Activated T-cell treated with anti-CD3 and anti-CD28 coated beads for 1 hour (primary cell): ENCODE results near the gene ERN2.
"Not testable (repeated sequence)": the region's sequence is repeated elsewhere in the genome, so short reads cannot be mapped to it uniquely, and the experiment has no call there.

Source experiments
- DNase-seq: peaks from one replicate; pipeline ENCODE4 v3.0.0-alpha.2; 2020; ENCODE audit warnings: low read depth

Gene ERN2

DNA sequence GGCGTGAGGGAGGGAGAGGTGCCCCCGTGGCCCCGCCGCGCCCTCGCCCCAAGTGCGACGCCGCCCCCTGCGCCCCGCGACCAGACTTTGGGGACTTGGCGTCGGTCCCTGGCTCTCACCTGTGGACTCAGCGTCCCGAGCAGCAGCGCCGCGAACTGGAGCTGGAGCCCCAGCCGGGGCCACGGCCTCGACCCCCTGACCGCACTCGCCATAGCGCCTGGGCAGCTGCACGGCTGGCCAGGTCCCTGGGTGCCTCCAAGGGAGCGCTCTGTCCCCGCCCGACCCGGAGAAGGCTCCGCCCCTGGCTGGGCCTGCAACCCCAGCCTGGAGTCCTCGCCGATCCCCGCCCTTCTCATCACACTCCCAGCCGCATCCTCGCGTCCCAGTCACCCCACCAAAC is at the start of gene ERN2:
Gene ERN2 (minus strand): TSS at position 247 of the 400 bp plus-strand sequence. CDS start 35 bp downstream, at position 212.
- DNase-seq: no peak

DNA sequence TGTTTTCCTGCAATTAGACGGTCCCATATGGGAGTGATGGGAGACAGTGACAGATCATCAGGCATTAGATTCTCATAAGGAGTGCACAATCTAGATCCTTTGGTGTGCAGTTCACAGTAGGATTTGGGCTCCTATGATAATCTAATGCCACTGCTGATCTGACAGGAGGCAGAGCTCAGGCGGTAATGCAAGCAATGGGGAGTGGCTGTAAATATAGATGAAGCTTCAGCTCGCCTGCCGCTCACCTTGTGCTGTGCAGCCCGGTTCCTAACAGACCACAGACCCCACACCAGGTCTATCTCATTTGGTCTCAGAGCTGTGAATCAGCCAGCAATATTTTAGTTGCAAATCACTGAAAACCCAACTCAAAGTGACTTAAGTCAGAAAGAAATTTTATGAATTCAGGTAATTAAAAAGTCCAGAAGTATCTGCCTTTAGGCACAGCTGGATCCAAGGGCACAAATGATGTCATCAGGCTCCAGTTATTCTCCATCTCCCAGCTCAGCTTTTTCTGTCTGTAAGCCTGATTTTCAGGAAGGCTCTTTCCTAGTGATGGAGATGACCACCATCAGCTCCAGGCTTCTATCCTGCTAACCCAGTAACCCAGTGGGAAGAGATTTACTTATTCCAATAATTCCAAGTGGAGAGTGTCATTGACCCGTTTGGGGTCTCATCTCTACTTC is 45.1 kb upstream of the ERN2 start:
- no peak for DNase-seq

DNA sequence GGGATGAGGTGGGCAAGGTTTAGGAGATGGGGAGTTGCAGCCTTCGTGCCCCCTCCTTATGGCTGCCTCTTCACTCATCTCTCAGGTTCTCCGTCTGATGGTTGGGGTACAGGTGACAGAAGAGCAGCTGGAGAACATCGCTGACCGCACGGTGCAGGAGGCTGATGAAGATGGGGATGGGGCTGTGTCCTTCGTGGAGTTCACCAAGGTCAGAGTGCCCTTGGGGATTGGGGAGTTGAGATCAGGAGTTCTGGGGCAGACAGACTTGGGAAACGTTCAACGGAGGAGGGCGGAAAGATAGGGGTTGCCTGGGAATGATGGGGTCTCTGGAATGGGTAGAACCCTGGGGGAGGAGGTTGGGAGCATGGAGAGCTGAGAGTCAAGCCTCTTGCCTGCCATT is 44.1 kb upstream of the ERN2 start:
- DNase-seq: no peak

DNA sequence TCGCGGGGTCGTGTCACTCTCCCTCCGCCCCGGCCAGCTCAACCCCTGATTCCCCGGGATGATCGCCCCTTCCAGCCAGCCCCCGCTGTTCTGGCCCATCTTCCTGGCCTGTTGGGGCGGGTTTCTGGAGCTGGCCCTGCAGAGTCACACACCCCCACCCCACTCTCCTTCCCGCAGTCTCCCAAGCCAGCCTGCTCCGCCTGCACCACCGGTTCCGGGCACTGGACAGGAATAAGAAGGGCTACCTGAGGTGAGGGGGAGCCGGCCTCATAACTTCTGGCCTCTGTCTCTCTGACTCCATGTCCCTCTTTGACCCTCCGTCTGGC is 42.4 kb upstream of the ERN2 start:
- no peak for DNase-seq

DNA sequence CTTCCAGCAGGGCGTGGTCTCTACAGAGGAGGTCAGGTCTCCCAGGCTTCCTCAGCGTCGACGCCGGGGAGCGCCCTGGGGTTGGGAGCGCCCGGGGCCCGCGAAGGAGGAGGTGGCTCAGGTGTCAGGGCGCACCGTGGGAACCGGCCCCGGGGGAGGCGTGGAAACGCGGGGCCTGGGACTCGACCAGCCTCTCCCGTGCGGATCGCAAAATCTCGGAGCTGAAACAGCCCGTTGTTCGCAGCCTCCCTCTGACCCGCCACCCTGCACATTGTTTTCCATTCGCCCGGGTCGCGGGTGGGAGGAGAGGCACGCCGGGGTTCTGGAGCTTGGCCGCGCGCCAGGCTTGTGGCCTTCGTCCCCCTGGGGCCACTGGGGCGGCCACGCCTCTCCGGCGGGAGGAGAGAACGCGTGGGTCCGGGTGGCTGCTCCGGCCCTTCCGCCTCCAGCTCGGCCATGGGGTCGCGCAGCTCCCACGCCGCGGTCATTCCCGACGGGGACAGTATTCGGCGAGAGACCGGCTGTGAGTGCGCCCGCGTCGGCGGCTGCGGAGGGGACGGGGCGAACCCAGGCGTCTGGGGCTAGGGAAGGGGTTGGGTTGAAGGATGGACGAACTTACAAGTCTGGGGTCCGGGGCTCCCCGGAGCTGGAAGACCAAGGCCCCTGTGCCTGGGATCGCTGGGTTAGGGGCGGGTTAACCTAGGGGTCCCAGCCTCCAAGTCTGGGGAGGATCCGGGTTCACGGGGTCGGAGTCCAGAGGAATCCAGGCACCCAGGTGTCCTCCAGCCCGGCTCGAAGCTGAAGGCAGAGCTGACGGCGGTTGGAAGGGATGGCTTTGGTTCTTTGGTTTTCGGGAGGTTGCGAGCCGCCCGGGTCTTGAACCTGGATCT is 41.8 kb upstream of the ERN2 start, which contains the start of gene CHP2:
Gene CHP2 (plus strand): TSS at position 433 of the 890 bp plus-strand sequence. CDS start 24 bp downstream, at position 457.
- DNase-seq: no peak

DNA sequence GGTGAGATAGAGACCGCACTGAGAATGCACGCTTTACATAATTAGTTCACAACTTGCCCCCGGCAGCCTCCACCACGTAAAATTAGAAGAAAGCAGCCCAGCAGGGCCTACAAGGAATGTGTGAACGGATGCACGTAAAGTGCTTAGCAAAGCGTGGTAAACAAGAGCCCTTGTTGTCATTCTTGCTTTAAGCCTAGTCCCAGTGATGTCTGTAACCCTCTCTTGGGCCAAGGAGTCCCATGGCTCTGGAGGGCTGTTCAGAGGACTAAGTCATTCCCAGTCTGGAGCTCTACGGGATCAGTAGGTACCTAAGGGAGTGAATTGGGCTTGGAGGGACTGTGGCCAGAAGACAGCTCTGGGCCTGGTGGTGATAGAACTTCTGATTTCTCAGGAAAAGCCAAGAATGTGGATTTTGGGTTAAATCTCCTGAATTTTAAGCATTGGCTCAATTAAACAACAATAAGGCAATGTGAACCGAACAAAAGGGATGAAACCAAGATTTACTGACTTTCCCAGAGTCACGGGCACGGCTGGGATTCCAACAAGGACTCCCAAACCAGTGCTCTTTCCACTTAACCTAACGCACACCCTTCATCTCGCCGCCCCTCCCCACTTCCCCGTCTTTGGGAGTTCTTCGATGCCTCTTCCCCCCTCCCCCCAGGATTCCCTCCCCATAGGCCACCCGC is 41.0 kb upstream of the ERN2 start:
- no peak for DNase-seq

DNA sequence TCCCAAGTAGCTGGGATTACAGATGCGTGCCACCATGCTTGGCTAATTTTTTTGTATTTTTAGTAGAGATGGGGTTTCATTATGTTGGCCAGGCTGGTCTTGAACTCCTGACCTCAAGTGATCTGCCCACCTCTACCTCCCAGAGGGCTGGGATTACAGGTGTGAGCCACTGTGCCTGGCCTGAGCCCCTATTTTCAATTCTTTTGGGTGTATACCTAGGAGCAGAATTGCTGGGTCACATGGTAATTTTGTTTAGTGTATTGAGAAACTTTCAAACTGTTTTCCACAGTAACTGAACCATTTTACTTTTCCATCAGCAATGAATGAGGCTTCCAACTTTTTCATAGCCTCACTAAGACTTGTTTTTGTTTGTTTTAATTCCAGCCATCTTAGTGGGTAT is 38.0 kb upstream of the ERN2 start:
- DNase-seq: not testable (repeated sequence)

DNA sequence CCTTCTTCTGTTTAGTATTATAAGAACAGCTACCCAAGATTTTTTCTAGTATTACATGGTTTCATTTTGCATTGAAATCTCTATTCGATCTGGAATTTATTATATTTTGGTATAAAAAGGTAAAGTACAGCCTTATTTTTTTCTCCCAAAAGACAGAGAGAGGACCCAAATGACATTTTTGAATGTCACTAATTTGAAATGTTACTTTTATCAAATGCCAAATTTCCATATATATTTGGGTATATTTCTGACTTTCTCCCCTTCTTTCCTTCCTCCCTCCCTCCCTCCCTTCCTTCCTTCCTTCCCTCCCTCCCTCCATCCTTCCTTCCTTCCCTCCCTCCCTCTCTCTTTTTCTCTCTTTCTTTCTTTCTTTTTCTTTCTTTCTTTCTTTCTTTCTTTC is 35.6 kb upstream of the ERN2 start:
- no peak for DNase-seq

DNA sequence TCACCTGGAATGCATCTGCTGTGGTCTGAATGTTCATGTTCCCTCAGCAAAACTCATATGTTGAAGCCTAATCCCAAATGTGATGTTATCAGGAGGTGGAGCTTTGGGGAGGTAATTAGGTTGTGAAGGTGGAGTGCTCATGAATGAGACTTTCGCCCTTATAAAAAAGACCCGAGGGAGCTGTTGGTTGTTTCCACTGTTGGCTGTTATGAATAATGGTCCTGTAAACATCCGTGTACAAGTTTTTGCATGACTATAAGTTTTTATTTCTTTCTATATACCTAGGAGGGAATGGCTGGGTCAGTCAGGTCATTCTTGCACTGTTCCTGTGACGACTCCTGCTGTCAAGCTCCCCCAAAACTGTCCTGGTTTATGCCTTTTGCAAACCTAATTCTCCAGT is 32.2 kb upstream of the ERN2 start:
- no peak for DNase-seq

DNA sequence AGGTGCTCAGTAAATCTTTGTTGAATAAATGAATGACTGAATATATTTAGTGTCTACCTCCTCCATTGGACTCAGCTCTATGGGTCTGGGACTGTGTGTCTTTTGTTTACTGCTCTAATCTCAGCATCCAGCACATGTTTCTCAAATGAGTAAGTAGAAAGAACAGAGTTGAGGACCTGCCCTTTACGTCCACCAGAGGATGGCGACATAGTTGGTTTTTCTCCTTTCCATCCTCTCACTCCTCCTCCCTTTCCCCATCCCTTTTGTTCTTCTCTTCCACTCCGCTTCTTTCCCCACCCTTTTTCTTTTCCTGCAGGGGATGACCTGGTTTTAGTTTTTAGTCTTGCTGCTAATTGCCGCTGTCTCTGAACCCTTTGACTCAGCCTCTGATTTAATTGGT is 29.7 kb upstream of the ERN2 start:
- DNase-seq: no peak

DNA sequence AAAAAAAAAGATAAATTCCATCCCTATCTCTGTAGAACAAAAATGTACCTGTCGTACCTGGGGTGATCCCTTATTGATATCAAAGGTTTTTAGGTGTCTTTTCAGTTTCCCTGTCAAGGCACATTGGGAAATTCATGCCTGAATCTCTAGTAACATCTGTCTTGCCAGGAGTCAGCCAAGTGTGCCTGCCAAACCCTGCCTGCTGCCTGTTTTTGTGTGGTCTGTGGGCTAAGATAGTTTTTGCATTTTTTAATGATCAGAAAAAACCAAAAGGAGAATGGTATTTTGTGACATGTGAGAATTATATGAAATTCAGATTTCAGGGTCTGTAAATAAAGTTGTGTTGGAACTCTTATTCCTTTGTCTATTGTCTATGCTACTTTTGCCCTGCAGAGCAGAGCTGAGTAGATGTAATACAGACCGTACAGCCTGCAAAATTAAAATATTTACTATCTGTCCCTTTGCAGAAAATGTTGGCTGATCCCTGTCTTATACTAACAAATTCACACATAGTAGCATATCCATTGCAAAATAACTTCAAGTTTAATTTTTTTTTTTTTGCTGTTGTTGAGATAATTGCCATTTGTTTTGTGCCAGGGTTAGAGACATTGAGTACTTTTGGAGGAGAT is 28.8 kb upstream of the ERN2 start:
- DNase-seq: no peak

DNA sequence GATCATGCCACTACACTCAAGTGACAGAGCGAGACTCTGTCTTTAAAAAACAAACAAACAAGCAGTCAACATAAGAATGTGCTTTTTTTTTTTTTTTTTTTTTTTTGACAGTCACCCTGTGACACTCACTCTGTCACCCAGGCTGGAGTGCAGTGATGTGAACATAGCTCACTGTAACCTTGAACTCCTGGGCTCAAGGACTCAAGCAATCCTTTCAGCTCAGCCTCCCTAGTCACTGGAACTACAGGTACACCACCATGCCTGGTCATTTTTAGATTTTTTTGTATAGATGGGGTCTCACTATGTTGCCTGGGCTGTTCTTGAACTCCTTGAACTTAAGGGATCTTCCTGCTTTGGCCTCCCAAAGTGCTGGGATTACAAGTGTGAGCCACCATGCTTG is 26.5 kb upstream of the ERN2 start:
- DNase-seq: no peak

DNA sequence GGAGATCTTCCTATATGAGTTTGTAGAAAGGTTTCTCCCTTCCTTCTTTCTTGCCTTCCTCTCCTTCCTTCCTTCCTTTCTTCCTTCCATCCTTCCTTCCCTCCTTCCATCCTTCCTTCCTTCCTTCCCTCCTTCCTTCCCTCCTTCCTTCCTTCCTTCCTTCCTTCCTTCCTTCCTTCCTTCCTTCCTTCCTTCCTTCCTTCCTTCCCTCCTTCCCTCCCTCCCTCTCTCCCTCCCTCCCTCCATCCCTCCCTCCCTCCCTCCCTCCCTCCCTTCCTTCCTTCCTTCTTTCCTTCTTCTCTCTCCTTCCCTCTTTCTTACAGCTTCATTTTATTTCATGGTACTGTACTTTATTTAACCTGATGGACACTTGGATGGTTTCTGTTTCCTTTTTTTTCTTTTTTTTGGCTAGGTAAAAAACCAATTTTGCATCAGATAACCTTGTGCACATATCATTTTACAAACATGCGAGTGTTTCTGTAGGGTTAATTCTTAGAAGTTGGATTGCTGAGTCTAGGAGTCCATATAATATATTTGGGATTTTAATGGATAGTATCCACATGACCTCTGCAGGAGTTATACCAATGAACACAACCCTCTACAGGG is 24.5 kb upstream of the ERN2 start:
- not testable (repeated sequence) for DNase-seq

DNA sequence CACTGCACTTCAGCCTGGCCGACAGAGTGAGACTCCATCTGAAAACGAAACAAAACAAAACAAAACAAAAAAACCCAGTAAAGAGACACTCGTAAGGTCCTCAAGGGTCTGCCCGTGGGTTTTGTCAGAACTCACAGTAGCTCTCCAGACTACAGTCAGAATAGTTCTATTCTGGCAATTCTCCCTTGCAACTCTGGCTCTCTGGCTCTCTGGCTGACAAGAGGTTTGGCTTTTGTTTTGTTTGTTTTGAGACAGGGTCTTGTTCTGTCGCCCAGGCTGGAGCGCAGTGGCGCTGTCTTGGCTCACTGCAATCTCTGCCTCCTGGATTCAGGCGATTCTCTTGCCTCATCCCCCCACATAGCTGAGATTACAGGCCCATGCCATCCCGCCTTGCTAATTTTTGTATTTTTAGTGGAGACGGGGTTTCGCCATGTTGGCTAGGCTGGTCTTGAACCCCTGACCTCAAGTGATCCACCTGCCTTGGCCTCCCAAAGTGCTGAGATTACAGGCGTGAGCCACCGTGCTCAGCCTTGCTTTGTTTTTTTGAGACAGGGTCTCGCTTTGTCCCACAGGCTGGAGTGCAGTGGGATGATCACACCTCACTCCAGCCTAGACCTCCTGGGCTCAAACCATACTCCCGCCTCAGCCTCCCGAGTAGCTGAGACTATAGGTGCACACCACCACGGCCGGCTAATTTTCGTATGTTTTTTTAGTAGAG is 21.3 kb upstream of the ERN2 start:
- no peak for DNase-seq

DNA sequence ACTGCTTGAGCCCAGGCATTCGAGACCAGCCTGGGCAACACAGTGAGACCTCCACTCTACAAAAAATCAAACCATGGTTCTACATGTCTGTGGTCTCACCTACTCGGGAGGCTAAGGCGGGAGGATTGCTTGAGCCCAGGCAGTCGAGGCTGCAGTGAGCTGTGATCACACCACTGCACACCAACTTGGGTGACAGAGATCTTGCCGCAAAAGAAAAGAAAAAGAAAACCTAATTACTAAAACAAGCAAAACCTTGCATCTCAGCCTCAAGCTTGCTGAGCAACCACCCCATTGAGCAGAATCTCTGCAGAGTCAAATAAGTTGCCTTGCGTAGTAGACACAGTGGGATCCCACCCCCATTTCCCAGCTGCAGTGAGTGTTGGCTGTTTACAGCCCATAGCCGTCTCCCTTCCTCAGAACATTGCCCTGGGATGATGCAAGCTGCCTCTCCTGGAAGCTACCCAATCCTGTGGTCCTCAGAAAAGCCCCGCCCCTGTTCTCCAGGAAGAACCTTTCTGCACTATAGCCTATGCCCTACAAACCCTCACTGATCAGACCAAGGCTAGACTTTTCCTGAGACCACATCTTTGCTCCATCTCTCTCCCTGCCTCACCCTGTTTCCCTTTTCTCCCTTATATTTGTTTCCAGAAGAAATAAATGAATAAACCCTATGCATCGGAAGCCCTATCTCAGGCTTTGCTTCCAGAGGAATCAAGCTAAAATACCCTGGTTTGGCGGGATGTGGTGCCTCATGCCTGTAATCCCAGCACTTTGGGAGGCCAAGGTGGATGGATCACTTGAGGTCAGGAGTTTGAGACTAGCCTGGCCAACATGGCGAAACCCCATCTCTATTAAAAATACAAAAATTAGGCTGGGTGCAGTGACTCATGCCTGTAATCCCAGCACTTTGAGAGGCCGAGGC is 16.7 kb upstream of the ERN2 start:
- DNase-seq: no peak

DNA sequence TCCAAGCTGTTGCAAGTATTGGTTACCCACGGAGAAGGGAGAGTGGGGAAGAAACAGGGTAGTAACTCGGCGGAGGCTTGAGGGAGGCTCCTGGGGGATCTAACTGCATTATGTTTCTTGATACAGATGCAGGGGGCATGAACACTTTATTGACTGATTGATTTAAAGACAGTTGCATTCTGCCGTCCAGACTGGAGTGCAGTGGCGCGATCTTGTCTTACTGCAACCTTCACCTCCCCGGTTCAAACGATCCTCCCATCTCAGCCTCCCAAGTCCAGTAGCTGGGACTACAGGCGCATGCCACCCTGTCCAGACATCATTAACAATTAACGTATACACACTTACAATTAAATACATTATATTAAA is 15.1 kb upstream of the ERN2 start:
- no peak for DNase-seq

DNA sequence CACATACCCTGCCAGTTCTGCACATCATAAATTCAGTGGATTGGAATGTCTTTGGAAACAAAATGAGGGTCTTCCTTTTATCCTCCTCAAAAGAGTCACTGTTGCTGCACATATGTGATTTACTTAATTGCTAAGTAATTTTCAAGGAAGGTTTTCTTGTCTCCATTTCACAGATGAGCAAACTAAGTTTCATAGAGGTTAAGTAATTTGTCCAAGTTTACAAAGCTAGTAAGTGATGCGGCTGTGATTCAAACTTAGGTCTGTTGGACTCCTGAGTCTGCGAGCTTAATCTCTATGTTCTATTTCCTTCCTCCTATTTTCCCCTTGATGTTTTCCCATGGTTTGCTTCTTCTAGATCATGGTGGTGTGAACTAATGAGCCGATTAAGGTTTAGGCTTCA is 13.7 kb upstream of the ERN2 start:
- DNase-seq: no peak

DNA sequence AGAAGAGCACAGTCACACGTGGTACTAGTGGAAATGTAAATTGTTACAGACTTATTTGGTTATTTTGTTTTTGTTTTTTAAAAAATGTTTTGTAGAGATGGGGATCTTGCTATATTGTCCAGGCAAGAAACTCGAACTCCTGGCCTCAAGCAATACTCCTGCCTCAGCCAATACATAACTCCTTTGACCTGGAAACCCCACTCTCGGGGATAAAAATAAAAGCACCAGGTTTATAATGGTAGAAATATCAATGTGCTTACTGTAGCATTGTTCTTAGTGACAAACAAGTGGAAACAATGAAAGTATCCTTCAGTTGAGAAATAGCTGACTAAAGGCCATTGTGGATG is 11.7 kb upstream of the ERN2 start:
- no peak for DNase-seq

DNA sequence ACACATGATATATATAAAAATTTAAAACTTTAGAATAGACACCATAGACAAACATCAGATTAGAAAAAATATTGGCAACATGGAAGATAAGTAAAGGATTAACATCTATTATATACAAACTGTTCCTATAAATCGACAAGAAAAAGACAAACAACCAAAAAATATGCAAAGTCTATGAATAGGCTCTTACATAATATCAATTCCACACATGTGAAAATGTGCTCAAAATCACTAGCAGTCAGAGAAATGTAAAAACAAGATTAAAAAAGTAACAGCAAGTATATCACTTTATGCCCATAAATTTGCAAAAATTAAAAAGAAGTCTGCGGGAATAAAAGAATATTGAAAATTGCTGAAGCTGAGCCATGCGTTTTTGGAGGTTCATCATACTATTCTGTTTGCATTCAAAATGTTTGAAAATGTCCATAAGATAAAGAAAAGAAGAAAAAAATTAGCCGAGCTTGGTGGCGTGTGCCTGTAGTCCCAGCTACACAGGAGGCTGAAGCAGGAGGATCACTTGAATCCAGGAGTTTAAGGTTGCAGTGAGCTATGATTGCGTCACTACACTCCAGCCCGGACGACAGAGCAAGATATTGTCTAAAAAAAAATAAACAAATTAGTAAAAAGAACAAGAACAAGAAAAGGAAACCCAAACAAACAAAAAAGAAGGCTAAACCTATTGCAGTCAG is 11.2 kb upstream of the ERN2 start:
- no peak for DNase-seq
